ENCODE results near the gene ADARB1.
A peak's percentile ranks its signal among the peaks of the same experiment; 100 is the strongest.

Gene ADARB1

GRCh38 chr21:45095505-45095904, 21.1 kb downstream of the ADARB1 start:
- Mint-ChIP-seq H3K27ac (no peak overlapping the region), H3K4me3 (no peak overlapping the region), H3K36me3 (peaks cover 3% of the 10 kb centered on the region), H3K4me1 (peaks cover 26% of the 10 kb centered on the region), H3K27me3 (no peaks in the 10 kb centered on the region), H3K9me3 (no peaks in the 10 kb centered on the region)
- no peak for DNase-seq
- CTCF ChIA-PET: no interaction called here

DNA sequence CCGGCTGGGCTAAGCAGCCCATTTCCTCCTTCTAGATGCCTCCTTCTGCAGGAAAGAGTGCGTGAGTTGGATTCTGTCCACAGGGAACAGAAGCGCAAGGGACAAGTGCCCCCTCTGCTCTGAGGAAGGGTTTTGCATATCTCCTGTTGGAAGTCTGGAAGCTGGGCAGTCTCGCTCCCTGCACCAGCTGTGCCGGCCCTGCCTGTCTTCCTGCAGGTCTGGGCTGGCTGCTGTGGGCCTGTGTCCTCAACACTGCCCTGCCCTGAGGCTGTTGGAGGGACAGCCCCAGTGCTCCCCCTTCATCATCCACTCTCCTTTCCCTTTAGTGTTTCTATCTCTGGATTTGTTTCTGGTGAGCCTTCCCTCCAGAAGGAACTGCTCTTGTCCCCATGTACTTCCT, 21.8 kb downstream of the ADARB1 start:
- CTCF ChIA-PET: interaction anchor here (1.5 kb wide), 1 partner anchor 19 kb away, joined by 5 read pairs; no protein-coding TSS in a partner anchor
- no peak for DNase-seq
- H3K27me3 Mint-ChIP-seq: no peaks in the 10 kb centered on the region
- no peaks in the 10 kb centered on the region for H3K9me3 Mint-ChIP-seq
- H3K4me3 Mint-ChIP-seq: no peak overlapping the region
- no peaks in the 10 kb centered on the region for H3K36me3 Mint-ChIP-seq
- H3K4me1 Mint-ChIP-seq: peaks cover 23% of the 10 kb centered on the region
- H3K27ac Mint-ChIP-seq: no peak overlapping the region

- CTCF ChIA-PET: interaction anchor here (0.6 to 3.8 kb wide), 13 partner anchors 10 to 252 kb away, joined by 3 to 17 read pairs (median 5); no protein-coding TSS in a partner anchor
- no peaks in the 10 kb centered on the region for H3K9me3 Mint-ChIP-seq
- no peak overlapping the region for H3K4me3 Mint-ChIP-seq
- H3K4me1 Mint-ChIP-seq: peaks cover 28% of the 10 kb centered on the region
- no peak overlapping the region for H3K27ac Mint-ChIP-seq
- no peaks in the 10 kb centered on the region for H3K36me3 Mint-ChIP-seq
- no peak for DNase-seq
- no peaks in the 10 kb centered on the region for H3K27me3 Mint-ChIP-seq
Measured at GRCh38 chr21:45097827-45098387, 23.5 kb downstream of the ADARB1 start.

DNA sequence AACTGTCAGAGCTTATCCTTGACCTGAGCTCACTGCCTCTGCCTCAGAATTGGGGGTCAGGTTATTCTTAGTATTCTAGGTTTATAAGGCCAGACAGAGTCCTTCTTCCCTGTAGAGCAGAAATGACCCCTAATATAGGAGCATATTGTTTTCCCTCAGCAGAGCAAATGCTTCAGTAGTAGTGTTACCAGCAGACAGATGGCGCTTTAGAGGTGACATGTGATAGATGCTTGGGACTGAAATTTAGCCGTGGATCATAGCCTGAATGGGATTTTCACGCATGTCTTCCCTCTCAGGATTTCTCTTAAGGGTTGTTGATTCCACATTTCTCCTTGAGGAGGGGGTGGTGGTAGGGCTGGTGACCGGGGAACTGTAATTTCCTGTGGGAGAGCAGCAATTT, 24.5 kb downstream of the ADARB1 start:
- Mint-ChIP-seq H3K27me3 (no peaks in the 10 kb centered on the region), H3K9me3 (no peaks in the 10 kb centered on the region), H3K36me3 (no peaks in the 10 kb centered on the region), H3K27ac (no peak overlapping the region), H3K4me3 (no peak overlapping the region), H3K4me1 (peaks cover 31% of the 10 kb centered on the region)
- no peak for DNase-seq
- CTCF ChIA-PET: interaction anchor here (0.8 to 3.8 kb wide), 9 partner anchors 12 to 39 kb away, joined by 3 to 17 read pairs (median 6); no protein-coding TSS in a partner anchor

- H3K4me1 Mint-ChIP-seq: peaks cover 38% of the 10 kb centered on the region
- H3K4me3 Mint-ChIP-seq: no peak overlapping the region
- CTCF ChIA-PET: interaction anchor here (0.8 to 3.8 kb wide), 8 partner anchors 14 to 38 kb away, joined by 3 to 17 read pairs (median 7); no protein-coding TSS in a partner anchor
- H3K36me3 Mint-ChIP-seq: no peaks in the 10 kb centered on the region
- DNase-seq: no peak
- no peaks in the 10 kb centered on the region for H3K27me3 Mint-ChIP-seq
- H3K27ac Mint-ChIP-seq: no peak overlapping the region
- H3K9me3 Mint-ChIP-seq: no peaks in the 10 kb centered on the region
Measured at GRCh38 chr21:45099571-45099970, 25.2 kb downstream of the ADARB1 start.

GRCh38 chr21:45100866-45101265, 26.5 kb downstream of the ADARB1 start:
- no peak for DNase-seq
- Mint-ChIP-seq H3K27ac (no peak overlapping the region), H3K36me3 (peaks cover 6% of the 10 kb centered on the region), H3K4me1 (peaks cover 51% of the 10 kb centered on the region), H3K4me3 (no peak overlapping the region), H3K9me3 (no peaks in the 10 kb centered on the region), H3K27me3 (no peaks in the 10 kb centered on the region)
- CTCF ChIA-PET: interaction anchor here (1.0 to 2.5 kb wide), 4 partner anchors 12 to 38 kb away, joined by 4 to 10 read pairs (median 6); no protein-coding TSS in a partner anchor

- CTCF ChIA-PET: interaction anchor here (0.6 to 2.5 kb wide), 10 partner anchors 8 to 153 kb away, joined by 3 to 15 read pairs (median 5); no protein-coding TSS in a partner anchor
- peaks cover 6% of the 10 kb centered on the region for H3K36me3 Mint-ChIP-seq
- DNase-seq: no peak
- H3K4me1 Mint-ChIP-seq: peaks cover 60% of the 10 kb centered on the region
- H3K27ac Mint-ChIP-seq: no peak overlapping the region
- no peaks in the 10 kb centered on the region for H3K27me3 Mint-ChIP-seq
- no peaks in the 10 kb centered on the region for H3K9me3 Mint-ChIP-seq
- no peak overlapping the region for H3K4me3 Mint-ChIP-seq
Measured at GRCh38 chr21:45102391-45102932, 28.1 kb downstream of the ADARB1 start.

- H3K27ac Mint-ChIP-seq: no peak overlapping the region
- no peak overlapping the region for H3K4me3 Mint-ChIP-seq
- H3K27me3 Mint-ChIP-seq: no peaks in the 10 kb centered on the region
- CTCF ChIA-PET: interaction anchor here (1.5 kb wide), 1 partner anchor 34 kb away, joined by 10 read pairs; no protein-coding TSS in a partner anchor
- H3K9me3 Mint-ChIP-seq: no peaks in the 10 kb centered on the region
- no peak for DNase-seq
- peaks cover 65% of the 10 kb centered on the region for H3K4me1 Mint-ChIP-seq
- H3K36me3 Mint-ChIP-seq: peaks cover 6% of the 10 kb centered on the region
Measured at GRCh38 chr21:45103971-45104520, 29.7 kb downstream of the ADARB1 start.

DNA sequence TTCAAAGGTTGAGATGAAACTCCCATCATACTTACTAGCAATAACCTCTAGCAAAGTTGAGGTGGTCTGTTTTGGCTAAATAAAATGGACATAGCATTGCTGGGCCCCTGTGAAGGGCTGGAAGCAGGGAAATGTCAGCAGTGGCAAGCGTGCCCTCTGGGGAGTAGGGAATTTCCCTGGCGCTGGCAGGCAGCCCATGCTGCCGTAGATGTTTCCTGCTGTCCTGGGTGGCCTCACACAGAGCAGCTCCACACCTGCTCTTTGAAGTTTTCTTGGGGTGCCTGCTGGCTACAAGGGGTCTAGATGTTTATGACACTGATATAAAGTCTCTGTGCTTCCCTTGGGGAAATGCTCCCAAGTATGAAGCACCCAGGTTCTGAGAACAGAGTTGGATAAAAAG, 30.2 kb downstream of the ADARB1 start:
- Mint-ChIP-seq H3K36me3 (peaks cover 6% of the 10 kb centered on the region), H3K27ac (no peak overlapping the region), H3K9me3 (no peaks in the 10 kb centered on the region), H3K4me3 (no peak overlapping the region), H3K27me3 (no peaks in the 10 kb centered on the region), H3K4me1 (peaks cover 70% of the 10 kb centered on the region)
- CTCF ChIA-PET: interaction anchor here (1.5 kb wide), 1 partner anchor 33 kb away, joined by 10 read pairs; no protein-coding TSS in a partner anchor
- DNase-seq: no peak

GRCh38 chr21:45105906-45106485, 31.6 kb downstream of the ADARB1 start:
- no peak overlapping the region for H3K27ac Mint-ChIP-seq
- no peak overlapping the region for H3K4me3 Mint-ChIP-seq

GRCh38 chr21:45108034-45108790, 33.8 kb downstream of the ADARB1 start:
- CTCF ChIA-PET: interaction anchor here (1.2 to 1.4 kb wide), 3 partner anchors 11 to 21 kb away, joined by 3 to 5 read pairs (median 4); no protein-coding TSS in a partner anchor
- Mint-ChIP-seq H3K9me3 (no peaks in the 10 kb centered on the region), H3K27me3 (peaks cover 3% of the 10 kb centered on the region), H3K4me3 (no peak overlapping the region), H3K27ac (no peak overlapping the region), H3K4me1 (peaks cover 86% of the 10 kb centered on the region), H3K36me3 (peaks cover 6% of the 10 kb centered on the region)
- DNase-seq: no peak

More at GRCh38 chr21:45105906-45106485, 31.6 kb downstream of the ADARB1 start:
- peaks cover 3% of the 10 kb centered on the region for H3K27me3 Mint-ChIP-seq
- peaks cover 84% of the 10 kb centered on the region for H3K4me1 Mint-ChIP-seq
- peaks cover 6% of the 10 kb centered on the region for H3K36me3 Mint-ChIP-seq
- no peak for DNase-seq
- CTCF ChIA-PET: interaction anchor here (1.1 to 1.6 kb wide), 3 partner anchors 21 to 32 kb away, joined by 4 to 5 read pairs (median 4); no protein-coding TSS in a partner anchor
- H3K9me3 Mint-ChIP-seq: no peaks in the 10 kb centered on the region

- H3K27ac Mint-ChIP-seq: peak overlapping the region; percentile 85
- peak; percentile 37 for DNase-seq
- H3K4me1 Mint-ChIP-seq: peaks cover 77% of the 10 kb centered on the region
Measured at GRCh38 chr21:45108808-45109781, 34.7 kb downstream of the ADARB1 start.

More at GRCh38 chr21:45108808-45109781, 34.7 kb downstream of the ADARB1 start:
- CTCF ChIA-PET: interaction anchor here (1.4 kb wide), 1 partner anchor 16 kb away, joined by 3 read pairs; no protein-coding TSS in a partner anchor
- Mint-ChIP-seq H3K4me3 (peak overlapping the region; percentile 40), H3K36me3 (peaks cover 6% of the 10 kb centered on the region), H3K27me3 (peaks cover 3% of the 10 kb centered on the region), H3K9me3 (no peaks in the 10 kb centered on the region)

Data from activated naive CD4-positive, alpha-beta T cell treated with anti-CD3 and anti-CD28 coated beads, Interleukin-2, amount 10 ng/mL, durations not matched to agents 7 days and 5 days (primary cell).